Measurements from ENCODE around the gene PTGER3. TPM values are rescaled to one million over a fixed set of nuclear protein-coding genes. Genes with fewer than 3 reads are reported as not detected.

Gene PTGER3
- total RNA-seq, 1 donor from 2014 or later, result 0.64 TPM

DNA sequence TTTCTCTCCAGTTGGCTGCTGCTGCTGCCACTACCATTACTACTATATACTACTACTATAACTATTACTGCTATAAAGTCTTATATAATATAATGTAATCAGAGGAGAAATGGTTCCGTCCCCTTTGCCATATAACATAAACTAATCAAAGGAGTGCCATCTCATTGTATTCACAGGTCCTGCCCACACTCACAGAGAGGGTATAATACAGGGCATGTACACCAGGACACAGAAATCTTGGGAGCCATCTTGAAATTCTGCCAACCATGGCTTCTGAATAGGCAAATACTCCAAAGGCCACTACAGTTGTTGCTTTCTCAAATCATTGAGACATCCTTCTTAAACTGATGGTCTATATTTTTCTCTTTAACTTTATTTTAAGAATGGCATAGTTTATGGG is 40.1 kb upstream of the PTGER3 start:
- Mint-ChIP-seq H3K9me3 (ENCODE audit: unreplicated experiment) (no peaks in the 10 kb centered on the region), H3K36me3 (ENCODE audit: low read depth, unreplicated experiment) (no peaks in the 10 kb centered on the region), H3K27me3 (ENCODE audit: low read depth, unreplicated experiment) (no peaks in the 10 kb centered on the region), H3K4me1 (ENCODE audit: low read depth, unreplicated experiment) (peaks cover 33% of the 10 kb centered on the region), H3K4me3 (ENCODE audit: unreplicated experiment) (no peak overlapping the region), H3K27ac (ENCODE audit: unreplicated experiment) (no peak overlapping the region)
- Histone ChIP-seq H3K36me3 (ENCODE audit: insufficient read depth, low read length) (no peaks in the 10 kb centered on the region), H2AFZ (ENCODE audit: low read depth, low read length) (no peak overlapping the region), H3K9me3 (ENCODE audit: insufficient read depth, low read depth, low read length) (no peaks in the 10 kb centered on the region), H4K20me1 (ENCODE audit: insufficient read depth, low read length) (no peaks in the 10 kb centered on the region), H3K9ac (ENCODE audit: low read length) (no peak overlapping the region), H3K4me1 (ENCODE audit: insufficient read depth, low read length) (peaks cover 19% of the 10 kb centered on the region), H3K27me3 (ENCODE audit: insufficient read depth, low read length) (no peaks in the 10 kb centered on the region), H3K27ac (ENCODE audit: low read depth, low read length) (no peak overlapping the region), H3K4me3 (ENCODE audit: insufficient read depth, low read depth, low read length) (no peak overlapping the region), H3K4me2 (ENCODE audit: low read length) (no peak overlapping the region), H3K79me2 (ENCODE audit: insufficient read depth, low read length) (no peaks in the 10 kb centered on the region)
- DNase-seq (ENCODE audit: low read depth), result no peak
- TF ChIP-seq EZH2 (IDR thresholded peaks at IDR 0.05; ENCODE audit: insufficient read depth, low read length), result no peak
- TF ChIP-seq, protein P1, sequence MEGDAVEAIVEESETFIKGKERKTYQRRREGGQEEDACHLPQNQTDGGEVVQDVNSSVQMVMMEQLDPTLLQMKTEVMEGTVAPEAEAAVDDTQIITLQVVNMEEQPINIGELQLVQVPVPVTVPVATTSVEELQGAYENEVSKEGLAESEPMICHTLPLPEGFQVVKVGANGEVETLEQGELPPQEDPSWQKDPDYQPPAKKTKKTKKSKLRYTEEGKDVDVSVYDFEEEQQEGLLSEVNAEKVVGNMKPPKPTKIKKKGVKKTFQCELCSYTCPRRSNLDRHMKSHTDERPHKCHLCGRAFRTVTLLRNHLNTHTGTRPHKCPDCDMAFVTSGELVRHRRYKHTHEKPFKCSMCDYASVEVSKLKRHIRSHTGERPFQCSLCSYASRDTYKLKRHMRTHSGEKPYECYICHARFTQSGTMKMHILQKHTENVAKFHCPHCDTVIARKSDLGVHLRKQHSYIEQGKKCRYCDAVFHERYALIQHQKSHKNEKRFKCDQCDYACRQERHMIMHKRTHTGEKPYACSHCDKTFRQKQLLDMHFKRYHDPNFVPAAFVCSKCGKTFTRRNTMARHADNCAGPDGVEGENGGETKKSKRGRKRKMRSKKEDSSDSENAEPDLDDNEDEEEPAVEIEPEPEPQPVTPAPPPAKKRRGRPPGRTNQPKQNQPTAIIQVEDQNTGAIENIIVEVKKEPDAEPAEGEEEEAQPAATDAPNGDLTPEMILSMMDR (IDR thresholded peaks at IDR 0.05; ENCODE audit: insufficient read depth, low read depth, low read length), result no peak
- FAIRE-seq, result no peak

DNA sequence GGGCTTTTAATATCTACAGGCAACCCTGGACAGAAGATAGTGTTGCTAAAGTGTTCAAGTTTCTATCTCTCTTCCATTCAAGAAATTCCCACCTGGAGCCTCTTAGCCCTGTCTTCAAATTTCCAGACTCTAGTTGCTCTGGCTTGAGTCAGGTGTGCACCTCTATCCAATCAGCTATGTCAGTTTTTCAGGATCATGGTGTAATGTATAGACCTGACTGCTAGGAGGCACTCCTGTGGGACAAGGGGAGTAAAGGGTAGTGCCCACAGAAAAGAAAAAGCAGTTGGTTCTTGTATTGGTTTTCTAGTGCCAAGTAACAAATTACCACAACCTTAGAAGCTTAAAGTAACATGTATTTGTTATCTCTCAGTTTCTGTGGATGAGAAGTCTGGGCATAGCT is 39.4 kb upstream of the PTGER3 start:
- Histone ChIP-seq H2AFZ (ENCODE audit: low read depth, low read length) (no peak overlapping the region), H3K9me3 (ENCODE audit: insufficient read depth, low read depth, low read length) (no peaks in the 10 kb centered on the region), H3K4me2 (ENCODE audit: low read length) (no peak overlapping the region), H3K4me3 (ENCODE audit: insufficient read depth, low read depth, low read length) (no peak overlapping the region), H4K20me1 (ENCODE audit: insufficient read depth, low read length) (no peaks in the 10 kb centered on the region), H3K27me3 (ENCODE audit: insufficient read depth, low read length) (no peaks in the 10 kb centered on the region), H3K4me1 (ENCODE audit: insufficient read depth, low read length) (peaks cover 19% of the 10 kb centered on the region), H3K36me3 (ENCODE audit: insufficient read depth, low read length) (no peaks in the 10 kb centered on the region), H3K9ac (ENCODE audit: low read length) (no peak overlapping the region), H3K79me2 (ENCODE audit: insufficient read depth, low read length) (no peaks in the 10 kb centered on the region), H3K27ac (ENCODE audit: low read depth, low read length) (no peak overlapping the region)
- TF ChIP-seq, protein P1 (IDR thresholded peaks at IDR 0.05; ENCODE audit: insufficient read depth, low read depth, low read length), result no peak
- no peak for TF ChIP-seq EZH2 (IDR thresholded peaks at IDR 0.05; ENCODE audit: insufficient read depth, low read length)
- no peaks in the 10 kb centered on the region for H3K36me3 Mint-ChIP-seq (ENCODE audit: low read depth, unreplicated experiment)
- H3K4me3 Mint-ChIP-seq (ENCODE audit: unreplicated experiment), result no peak overlapping the region
- H3K27ac Mint-ChIP-seq (ENCODE audit: unreplicated experiment), result no peak overlapping the region
- H3K4me1 Mint-ChIP-seq (ENCODE audit: low read depth, unreplicated experiment), result peaks cover 33% of the 10 kb centered on the region
- H3K9me3 Mint-ChIP-seq (ENCODE audit: unreplicated experiment), result no peaks in the 10 kb centered on the region
- DNase-seq (ENCODE audit: low read depth) (no peak), FAIRE-seq (no peak)
- no peaks in the 10 kb centered on the region for H3K27me3 Mint-ChIP-seq (ENCODE audit: low read depth, unreplicated experiment)

DNA sequence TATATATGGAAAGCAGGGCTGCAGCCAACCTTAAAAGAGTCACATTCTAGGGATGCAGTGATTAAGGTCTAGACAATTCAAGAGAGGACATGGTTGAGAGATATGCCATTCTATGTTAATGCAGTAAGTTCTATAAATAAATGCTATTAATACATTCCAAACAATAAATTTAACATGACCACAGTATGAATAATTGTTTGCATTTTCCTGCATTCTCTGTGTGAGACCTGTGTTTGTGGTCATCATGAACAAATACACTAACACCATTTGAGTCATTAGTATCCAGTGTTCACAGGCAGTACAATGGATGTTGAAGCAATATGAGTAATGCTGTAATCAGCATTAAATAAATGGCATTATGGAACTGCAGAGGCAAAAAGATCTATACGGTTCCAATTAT is 38.7 kb upstream of the PTGER3 start:
- TF ChIP-seq, protein P1 (IDR thresholded peaks at IDR 0.05; ENCODE audit: insufficient read depth, low read depth, low read length), result no peak
- TF ChIP-seq EZH2 (IDR thresholded peaks at IDR 0.05; ENCODE audit: insufficient read depth, low read length), result no peak
- no peaks in the 10 kb centered on the region for H3K9me3 Mint-ChIP-seq (ENCODE audit: unreplicated experiment)
- H3K4me3 ChIP-seq (ENCODE audit: insufficient read depth, low read depth, low read length), result no peak overlapping the region
- H2AFZ ChIP-seq (ENCODE audit: low read depth, low read length), result no peak overlapping the region
- no peaks in the 10 kb centered on the region for H3K27me3 Mint-ChIP-seq (ENCODE audit: low read depth, unreplicated experiment)
- H3K4me1 ChIP-seq (ENCODE audit: insufficient read depth, low read length), result peaks cover 19% of the 10 kb centered on the region
- DNase-seq (ENCODE audit: low read depth) (peak; percentile 77), FAIRE-seq (peak; percentile 78)
- no peak overlapping the region for H3K4me3 Mint-ChIP-seq (ENCODE audit: unreplicated experiment)
- H3K4me1 Mint-ChIP-seq (ENCODE audit: low read depth, unreplicated experiment), result peaks cover 33% of the 10 kb centered on the region
- H3K9ac ChIP-seq (ENCODE audit: low read length), result no peak overlapping the region
- no peak overlapping the region for H3K27ac Mint-ChIP-seq (ENCODE audit: unreplicated experiment)
- no peaks in the 10 kb centered on the region for H4K20me1 ChIP-seq (ENCODE audit: insufficient read depth, low read length)
- no peaks in the 10 kb centered on the region for H3K9me3 ChIP-seq (ENCODE audit: insufficient read depth, low read depth, low read length)
- no peaks in the 10 kb centered on the region for H3K27me3 ChIP-seq (ENCODE audit: insufficient read depth, low read length)
- H3K4me2 ChIP-seq (ENCODE audit: low read length), result peak overlapping the region; percentile 30
- H3K36me3 Mint-ChIP-seq (ENCODE audit: low read depth, unreplicated experiment), result no peaks in the 10 kb centered on the region
- no peak overlapping the region for H3K27ac ChIP-seq (ENCODE audit: low read depth, low read length)
- no peaks in the 10 kb centered on the region for H3K79me2 ChIP-seq (ENCODE audit: insufficient read depth, low read length)
- H3K36me3 ChIP-seq (ENCODE audit: insufficient read depth, low read length), result no peaks in the 10 kb centered on the region
